Nephron (organoid): ENCODE measurements around the gene UBASH3B.
"Not testable (repeated sequence)": the region's sequence is repeated elsewhere in the genome, so short reads cannot be mapped to it uniquely, and the experiment has no call there.

ENCODE experiments used
- H3K27ac Mint-ChIP-seq, 3 experiments: 2 replicates each; pipeline ENCODE4 v1.8.0; 2020; ENCODE audit warnings: mixed read lengths in 3 of 3, mild to moderate bottlenecking in 2 of 3, moderate library complexity in 1 of 3
- H3K27me3 Mint-ChIP-seq: 2 replicates; pipeline ENCODE4 v1.8.0; 2021; ENCODE audit warnings: low read depth, mild to moderate bottlenecking, moderate library complexity, mixed read lengths
- H3K36me3 Mint-ChIP-seq: 2 replicates; pipeline ENCODE4 v1.8.0; 2020; ENCODE audit warnings: low read depth, mixed read lengths
- H3K4me1 Mint-ChIP-seq: 2 replicates; pipeline ENCODE4 v1.8.0; 2020; ENCODE audit warnings: mixed read lengths
- H3K4me3 Mint-ChIP-seq, 3 experiments: 2 replicates each; pipeline ENCODE4 v1.8.0; 2020; ENCODE audit warnings: mild to moderate bottlenecking in 3 of 3, mixed read lengths in 3 of 3, moderate library complexity in 2 of 3
- H3K9me3 Mint-ChIP-seq: 2 replicates; pipeline ENCODE4 v1.8.0; 2020; ENCODE audit warnings: mixed read lengths
- TF ChIP-seq, protein P1 (sequence below), 3 experiments: fragments of 200-600 bp; sonication (generic); IDR thresholded peaks; one replicate each; pipeline ENCODE4 v1.5.0; 2021; ENCODE audit warnings: antibody characterized with exemption in 3 of 3; ENCODE audit not compliant: unreplicated experiment in 3 of 3

Gene UBASH3B

GRCh38 chr11:122655527-122656072 is at the start of gene UBASH3B:
UBASH3B (plus strand) TSS chr11:122655722; CDS start chr11:122656050, 328 bp downstream.
- Mint-ChIP-seq H3K27ac (peak within 1 kb of the TSS; percentile 53 to 69 (median 61)), H3K27me3 (peaks cover 67% of the 10 kb centered on the region), H3K9me3 (peaks cover 3% of the 10 kb centered on the region), H3K4me1 (peaks cover 20% of the 10 kb centered on the region), H3K36me3 (no peaks in the 10 kb centered on the region), H3K4me3 (peak within 1 kb of the TSS; percentile 89 to 95 (median 92))
- TF ChIP-seq, protein P1, sequence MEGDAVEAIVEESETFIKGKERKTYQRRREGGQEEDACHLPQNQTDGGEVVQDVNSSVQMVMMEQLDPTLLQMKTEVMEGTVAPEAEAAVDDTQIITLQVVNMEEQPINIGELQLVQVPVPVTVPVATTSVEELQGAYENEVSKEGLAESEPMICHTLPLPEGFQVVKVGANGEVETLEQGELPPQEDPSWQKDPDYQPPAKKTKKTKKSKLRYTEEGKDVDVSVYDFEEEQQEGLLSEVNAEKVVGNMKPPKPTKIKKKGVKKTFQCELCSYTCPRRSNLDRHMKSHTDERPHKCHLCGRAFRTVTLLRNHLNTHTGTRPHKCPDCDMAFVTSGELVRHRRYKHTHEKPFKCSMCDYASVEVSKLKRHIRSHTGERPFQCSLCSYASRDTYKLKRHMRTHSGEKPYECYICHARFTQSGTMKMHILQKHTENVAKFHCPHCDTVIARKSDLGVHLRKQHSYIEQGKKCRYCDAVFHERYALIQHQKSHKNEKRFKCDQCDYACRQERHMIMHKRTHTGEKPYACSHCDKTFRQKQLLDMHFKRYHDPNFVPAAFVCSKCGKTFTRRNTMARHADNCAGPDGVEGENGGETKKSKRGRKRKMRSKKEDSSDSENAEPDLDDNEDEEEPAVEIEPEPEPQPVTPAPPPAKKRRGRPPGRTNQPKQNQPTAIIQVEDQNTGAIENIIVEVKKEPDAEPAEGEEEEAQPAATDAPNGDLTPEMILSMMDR (IDR thresholded peaks at IDR 0.05; ENCODE audit: unreplicated experiment in 3 of 3): no peak

- H3K4me3 Mint-ChIP-seq, H3K27me3 Mint-ChIP-seq, H3K36me3 Mint-ChIP-seq, H3K27ac Mint-ChIP-seq, H3K9me3 Mint-ChIP-seq: not testable (repeated sequence)
- peaks cover 14% of the 10 kb centered on the region for H3K4me1 Mint-ChIP-seq
Observed at GRCh38 chr11:122607162-122607561, 48.4 kb upstream of the UBASH3B start.

GRCh38 chr11:122612123-122612824 is 43.2 kb upstream of the UBASH3B start:
- Mint-ChIP-seq H3K27me3 (peaks cover 4% of the 10 kb centered on the region), H3K9me3 (no peaks in the 10 kb centered on the region), H3K27ac (no peak overlapping the region), H3K4me1 (peaks cover 6% of the 10 kb centered on the region), H3K4me3 (no peak overlapping the region), H3K36me3 (no peaks in the 10 kb centered on the region)
- TF ChIP-seq, protein P1 (IDR thresholded peaks at IDR 0.05; ENCODE audit: unreplicated experiment in 3 of 3): no peak

DNA sequence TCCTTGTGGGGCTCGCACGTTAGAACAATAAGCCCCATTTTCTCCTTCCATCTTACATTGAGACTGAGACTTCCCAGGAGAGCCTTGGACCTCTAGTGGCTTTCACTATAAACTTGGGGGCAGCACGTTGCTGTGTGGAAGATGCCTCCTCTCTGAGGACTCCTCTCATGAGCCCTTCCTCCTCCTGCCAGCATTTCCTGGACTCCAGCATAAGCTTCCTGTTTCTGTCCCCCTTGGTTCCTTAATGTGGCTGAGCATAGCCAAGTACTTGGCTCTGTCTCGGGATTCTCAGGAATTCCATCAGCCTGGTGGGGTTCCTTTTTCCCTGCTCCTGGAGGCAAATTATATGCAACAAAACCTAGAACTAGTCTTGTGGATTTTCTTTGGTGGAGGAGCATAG is 38.8 kb upstream of the UBASH3B start:
- Mint-ChIP-seq H3K4me3 (no peak overlapping the region), H3K9me3 (peaks cover 7% of the 10 kb centered on the region), H3K4me1 (peaks cover 6% of the 10 kb centered on the region), H3K27me3 (peaks cover 4% of the 10 kb centered on the region), H3K36me3 (no peaks in the 10 kb centered on the region), H3K27ac (no peak overlapping the region)
- TF ChIP-seq, protein P1 (IDR thresholded peaks at IDR 0.05; ENCODE audit: unreplicated experiment in 3 of 3): no peak

GRCh38 chr11:122617297-122617696 is 38.2 kb upstream of the UBASH3B start:
- Mint-ChIP-seq H3K36me3 (no peaks in the 10 kb centered on the region), H3K27me3 (peaks cover 4% of the 10 kb centered on the region), H3K27ac (no peak overlapping the region), H3K4me3 (no peak overlapping the region), H3K4me1 (peaks cover 6% of the 10 kb centered on the region), H3K9me3 (peaks cover 7% of the 10 kb centered on the region)
- TF ChIP-seq, protein P1 (IDR thresholded peaks at IDR 0.05; ENCODE audit: unreplicated experiment in 3 of 3): no peak

GRCh38 chr11:122617926-122618325 is 37.6 kb upstream of the UBASH3B start:
- Mint-ChIP-seq H3K36me3 (no peaks in the 10 kb centered on the region), H3K4me1 (peaks cover 6% of the 10 kb centered on the region), H3K9me3 (peaks cover 7% of the 10 kb centered on the region), H3K4me3 (no peak overlapping the region), H3K27ac (no peak overlapping the region), H3K27me3 (peaks cover 9% of the 10 kb centered on the region)
- TF ChIP-seq, protein P1 (IDR thresholded peaks at IDR 0.05; ENCODE audit: unreplicated experiment in 3 of 3): no peak
